Natural killer cell treated with Interleukin-12 subunit alpha and Interleukin-12 subunit beta and Interleukin-15 and Interleukin-18, amount 100 ng/mL, for 72 hours (primary cell): Measurements from ENCODE around the gene DIRAS3. TPM values are rescaled to one million over a fixed set of nuclear protein-coding genes. Genes with fewer than 3 reads are reported as not detected.
"Not testable (repeated sequence)": the region's sequence is repeated elsewhere in the genome, so short reads cannot be mapped to it uniquely, and the experiment has no call there.

Experiments
- ATAC-seq, 2 donors: fragments of 150-1000 bp; cut with Tn5 transposase in 1 of 2; sonication (Bioruptor Pico), chemical (Tn5 transposase) in 1 of 2; 2 replicates each; pipeline ENCODE4 v1.10.0; 2021
- DNase-seq: peaks from one replicate; pipeline ENCODE4 v3.0.0; 2022; ENCODE audit warnings: low spot score
- H3K27ac Mint-ChIP-seq, 2 donors: 1 replicate in 1 of 2; 2 replicates in 1 of 2; pipeline ENCODE4 v1.8.0; 2022; ENCODE audit warnings: mixed read lengths in 2 of 2, mild to moderate bottlenecking in 1 of 2, moderate library complexity in 1 of 2
- H3K27me3 Mint-ChIP-seq, 2 donors: 1 replicate in 1 of 2; 2 replicates in 1 of 2; pipeline ENCODE4 v1.8.0; 2022; ENCODE audit warnings: mixed read lengths in 2 of 2
- H3K36me3 Mint-ChIP-seq: one replicate; pipeline ENCODE4 v1.8.0; 2022; ENCODE audit warnings: mixed read lengths
- H3K4me1 Mint-ChIP-seq, 2 donors: 1 replicate in 1 of 2; 2 replicates in 1 of 2; pipeline ENCODE4 v1.8.0; 2022; ENCODE audit warnings: low read depth in 2 of 2, mixed read lengths in 2 of 2, mild to moderate bottlenecking in 1 of 2
- H3K4me3 Mint-ChIP-seq: one replicate; pipeline ENCODE4 v1.8.0; 2022; ENCODE audit warnings: mixed read lengths
- H3K9me3 Mint-ChIP-seq: 2 replicates; pipeline ENCODE4 v1.8.0; 2022; ENCODE audit warnings: mixed read lengths
- total RNA-seq, 2 donors: library from RNA; stranded (reverse); gene quantifications; one replicate each; pipeline ENCODE4 v1.2.3, GENCODE V29; 2022

Gene DIRAS3
- total RNA-seq, 2 donors from 2014 or later, result not detected

DNA sequence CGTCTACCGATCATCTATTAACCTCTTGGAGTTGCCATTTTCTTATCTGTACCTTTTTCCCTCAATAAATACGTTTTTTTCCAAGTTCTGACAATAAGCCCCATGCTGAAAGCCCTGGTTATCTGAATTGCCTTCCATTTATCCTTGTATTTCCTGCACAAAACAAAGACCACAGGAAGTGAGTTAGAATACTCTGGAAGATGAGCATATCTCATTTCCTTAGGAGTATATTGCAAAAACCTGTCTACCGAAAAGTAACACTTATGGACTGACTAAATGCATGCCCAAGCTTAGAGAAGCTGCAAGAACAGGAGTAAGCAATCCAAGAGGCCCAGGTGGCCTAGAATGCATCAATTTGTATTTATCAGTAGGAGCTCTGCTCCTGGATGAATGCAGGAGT, 39.9 kb downstream of the DIRAS3 start:
- Mint-ChIP-seq H3K27ac (no peak overlapping the region), H3K9me3 (peaks cover 11% of the 10 kb centered on the region), H3K4me1 (no peaks in the 10 kb centered on the region), H3K4me3 (no peak overlapping the region), H3K36me3 (peaks cover 5% of the 10 kb centered on the region), H3K27me3 (peaks cover 5% of the 10 kb centered on the region in 2 donors)
- DNase-seq, result no peak
- no peak for ATAC-seq

- Mint-ChIP-seq H3K27ac (no peak overlapping the region), H3K4me1 (no peaks in the 10 kb centered on the region), H3K9me3 (peaks cover 11% of the 10 kb centered on the region), H3K36me3 (peaks cover 5% of the 10 kb centered on the region), H3K27me3 (peaks cover 5% of the 10 kb centered on the region in 2 donors), H3K4me3 (no peak overlapping the region)
- DNase-seq (no peak), ATAC-seq (no peak)
Observed at GRCh38 chr1:68010090-68010489, 40.3 kb downstream of the DIRAS3 start.

- not testable (repeated sequence) for H3K4me3 Mint-ChIP-seq, H3K4me1 Mint-ChIP-seq, H3K27me3 Mint-ChIP-seq, DNase-seq, H3K27ac Mint-ChIP-seq, ATAC-seq
- H3K36me3 Mint-ChIP-seq, result peaks cover 11% of the 10 kb centered on the region
- H3K9me3 Mint-ChIP-seq, result peaks cover 11% of the 10 kb centered on the region
Observed at GRCh38 chr1:68003626-68004025, 46.8 kb downstream of the DIRAS3 start.

DNA sequence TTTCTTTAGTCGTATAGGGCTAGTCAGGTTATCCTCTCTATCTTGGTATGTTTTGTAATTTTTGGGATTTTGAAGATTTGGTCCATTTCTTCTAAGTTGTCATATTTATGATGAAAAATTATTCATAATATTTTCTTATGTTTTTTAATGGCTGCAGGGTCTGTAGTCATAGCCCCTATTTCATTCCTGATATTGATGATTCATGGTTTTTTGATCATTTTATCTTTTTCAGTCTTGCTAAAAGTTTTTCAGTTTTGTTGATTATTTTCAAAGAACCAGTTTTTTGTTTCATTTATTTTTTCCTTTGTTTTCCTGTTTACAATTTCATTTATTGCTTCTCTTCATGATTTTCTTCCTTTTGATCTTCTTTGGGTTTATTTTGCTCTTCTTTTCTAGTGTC, 50.2 kb downstream of the DIRAS3 start:
- peaks cover 6% of the 10 kb centered on the region for H3K9me3 Mint-ChIP-seq
- H3K4me1 Mint-ChIP-seq, result no peaks in the 10 kb centered on the region
- no peak overlapping the region for H3K27ac Mint-ChIP-seq
- DNase-seq, result no peak
- H3K4me3 Mint-ChIP-seq, result no peak overlapping the region
- peaks cover 6% of the 10 kb centered on the region for H3K36me3 Mint-ChIP-seq
- no peak for ATAC-seq
- no peaks in the 10 kb centered on the region for H3K27me3 Mint-ChIP-seq

GRCh38 chr1:67997746-67998145, 52.7 kb downstream of the DIRAS3 start:
- Mint-ChIP-seq H3K4me3 (no peak overlapping the region), H3K27ac (no peak overlapping the region), H3K9me3 (peaks cover 6% of the 10 kb centered on the region), H3K36me3 (peaks cover 6% of the 10 kb centered on the region), H3K27me3 (no peaks in the 10 kb centered on the region), H3K4me1 (no peaks in the 10 kb centered on the region)
- ATAC-seq (no peak), DNase-seq (no peak)

Other genes with a start within 250 kb of the DIRAS3 start
- gene GNG12, start 217.2 kb downstream of the DIRAS3 start, total RNA-seq, result under 1 TPM; 0.21 to 0.28 TPM
- gene WLS, start 181.9 kb upstream of the DIRAS3 start, total RNA-seq, result not detected